ENCODE measurements around the gene MRFAP1L1. TPM values are rescaled to one million over a fixed set of nuclear protein-coding genes. Genes with fewer than 3 reads are reported as not detected.
"Not testable (repeated sequence)": the region's sequence is repeated elsewhere in the genome, so short reads cannot be mapped to it uniquely, and the experiment has no call there.

Gene MRFAP1L1
- 10 to 100 TPM; 47.1 to 62.6 TPM for total RNA-seq

- DNase-seq (ENCODE audit: low spot score) (peak; percentile 90), ATAC-seq (ENCODE audit: insufficient number of reproducible peaks, low FRiP score, low read depth) (peak; percentile 78)
- Histone ChIP-seq H3K27me3 (replicated peaks; ENCODE audit: insufficient read depth) (no peaks in the 10 kb centered on the region), H3K4me3 (peak within 1 kb of the TSS; percentile 96), H3K36me3 (no peaks in the 10 kb centered on the region), H3K9me3 (no peaks in the 10 kb centered on the region), H3K27ac (peak within 1 kb of the TSS; percentile 49 to 84), H3K4me1 (ENCODE audit: control insufficient read depth in 1 of 2, low read depth in 2 of 2) (peaks cover 33 to 46% of the 10 kb centered on the region in 2 donors)
- TF ChIP-seq CTCF (IDR thresholded peaks at IDR 0.05) = no peak
Measured at GRCh38 chr4:6709230-6710114, at the start of gene MRFAP1L1. Gene MRFAP1L1, minus strand, starts transcription at chr4:6709865. Its CDS starts 236 bp downstream, at chr4:6709629.

- Histone ChIP-seq H3K27ac (no peak overlapping the region), H3K4me1 (ENCODE audit: control insufficient read depth in 1 of 2, low read depth in 2 of 2) (no peaks in the 10 kb centered on the region), H3K36me3 (no peaks in the 10 kb centered on the region), H3K27me3 (replicated peaks; ENCODE audit: insufficient read depth) (no peaks in the 10 kb centered on the region), H3K4me3 (no peak overlapping the region), H3K9me3 (no peaks in the 10 kb centered on the region)
- TF ChIP-seq CTCF (IDR thresholded peaks at IDR 0.05) = no peak
- ATAC-seq (ENCODE audit: insufficient number of reproducible peaks, low FRiP score, low read depth) (no peak), DNase-seq (ENCODE audit: low spot score) (no peak)
Measured at GRCh38 chr4:6758728-6759127, 49.1 kb upstream of the MRFAP1L1 start.

DNA sequence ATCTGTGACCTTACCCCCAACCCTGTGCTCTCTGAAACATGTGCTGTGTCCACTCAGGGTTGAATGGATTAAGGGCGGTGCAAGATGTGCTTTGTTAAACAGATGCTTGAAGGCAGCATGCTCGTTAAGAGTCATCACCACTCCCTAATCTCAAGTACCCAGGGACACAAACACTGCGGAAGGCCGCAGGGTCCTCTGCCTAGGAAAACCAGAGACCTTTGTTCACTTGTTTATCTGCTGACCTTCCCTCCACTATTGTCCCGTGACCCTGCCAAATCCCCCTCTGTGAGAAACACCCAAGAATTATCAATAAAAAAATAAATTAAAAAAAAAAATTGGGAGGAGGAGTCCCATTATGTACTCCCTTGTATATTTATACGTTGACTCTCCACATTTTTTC is 46.7 kb upstream of the MRFAP1L1 start:
- not testable (repeated sequence) for H3K4me3 ChIP-seq; ATAC-seq (ENCODE audit: insufficient number of reproducible peaks, low FRiP score, low read depth); H3K4me1 ChIP-seq (ENCODE audit: control insufficient read depth in 1 of 2, low read depth in 2 of 2); DNase-seq (ENCODE audit: low spot score); H3K36me3 ChIP-seq; H3K27ac ChIP-seq; H3K9me3 ChIP-seq; H3K27me3 ChIP-seq (replicated peaks; ENCODE audit: insufficient read depth)

DNA sequence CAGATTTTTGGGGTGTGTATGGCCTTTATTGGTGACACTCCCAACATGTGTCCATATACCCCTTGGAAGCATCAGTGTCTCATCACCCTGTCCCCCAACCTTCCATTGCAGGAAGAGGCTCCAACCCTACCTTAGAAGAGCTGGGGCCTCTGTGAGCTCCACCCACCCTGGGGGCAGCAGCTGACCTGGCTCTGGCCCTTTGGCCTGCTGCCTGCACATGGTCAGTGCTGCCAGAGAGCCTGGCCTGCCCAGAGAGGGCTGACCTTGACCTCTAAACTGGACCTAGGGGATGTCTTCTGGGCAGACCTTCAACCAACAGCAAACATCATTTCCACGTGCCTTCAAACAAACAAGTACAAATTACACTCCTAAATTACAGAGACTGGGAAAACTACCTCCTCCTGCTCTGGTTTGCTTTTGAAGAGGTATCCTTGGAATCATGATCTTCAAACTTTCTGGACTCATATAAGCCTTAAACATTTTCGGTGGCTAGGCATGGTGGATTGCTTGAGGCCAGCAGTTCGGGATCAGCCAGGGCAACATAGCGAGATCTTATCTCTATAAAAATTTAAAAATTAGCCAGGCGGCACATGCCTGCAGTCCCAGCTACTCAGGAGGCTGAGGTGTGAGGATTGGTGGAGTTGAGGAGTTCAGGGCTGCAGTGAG is 45.6 kb upstream of the MRFAP1L1 start:
- no peaks in the 10 kb centered on the region for H3K36me3 ChIP-seq
- H3K9me3 ChIP-seq = no peaks in the 10 kb centered on the region
- no peak overlapping the region for H3K27ac ChIP-seq
- ATAC-seq (ENCODE audit: insufficient number of reproducible peaks, low FRiP score, low read depth) = no peak
- no peak for TF ChIP-seq CTCF (IDR thresholded peaks at IDR 0.05)
- no peak overlapping the region for H3K4me3 ChIP-seq
- no peaks in the 10 kb centered on the region for H3K27me3 ChIP-seq (replicated peaks; ENCODE audit: insufficient read depth)
- no peak for DNase-seq (ENCODE audit: low spot score)
- H3K4me1 ChIP-seq (ENCODE audit: control insufficient read depth in 1 of 2, low read depth in 2 of 2) = no peaks in the 10 kb centered on the region

DNA sequence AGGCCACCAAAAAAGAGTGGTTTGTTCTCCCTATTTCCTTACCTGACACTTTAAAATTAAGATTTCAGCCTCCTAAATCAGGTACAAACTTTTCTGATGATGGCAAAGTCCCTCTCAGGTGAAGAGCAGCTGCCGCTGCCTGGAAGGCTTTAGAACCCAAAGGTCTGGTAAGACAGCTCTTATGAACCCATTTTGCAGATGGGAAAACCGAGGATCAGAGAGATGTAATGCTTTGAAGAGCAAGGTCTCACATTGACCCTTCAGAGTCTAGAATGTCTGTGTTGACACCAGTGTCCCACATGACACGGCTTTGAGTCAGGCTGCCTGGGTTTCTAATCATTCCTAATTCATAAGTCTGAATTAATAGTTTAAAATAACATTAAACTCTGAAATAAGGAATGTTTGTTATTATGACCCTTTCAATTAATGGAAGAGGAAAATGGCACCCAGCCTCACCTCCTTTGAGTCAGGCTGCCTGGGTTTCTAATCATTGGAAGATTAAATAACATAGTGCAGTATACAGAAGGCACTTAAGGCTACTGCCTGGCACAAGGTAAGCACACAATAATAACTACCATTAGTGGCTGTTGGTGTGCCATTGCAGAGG is 44.9 kb upstream of the MRFAP1L1 start:
- DNase-seq (ENCODE audit: low spot score) = no peak
- H3K4me1 ChIP-seq (ENCODE audit: control insufficient read depth in 1 of 2, low read depth in 2 of 2) = no peaks in the 10 kb centered on the region
- H3K27me3 ChIP-seq (replicated peaks; ENCODE audit: insufficient read depth) = no peaks in the 10 kb centered on the region
- no peaks in the 10 kb centered on the region for H3K36me3 ChIP-seq
- no peak overlapping the region for H3K4me3 ChIP-seq
- no peaks in the 10 kb centered on the region for H3K9me3 ChIP-seq
- ATAC-seq (ENCODE audit: insufficient number of reproducible peaks, low FRiP score, low read depth) = no peak
- no peak overlapping the region for H3K27ac ChIP-seq
- no peak for TF ChIP-seq CTCF (IDR thresholded peaks at IDR 0.05)

All from thoracic aorta (tissue), 2 donors.